ENCODE data around the gene SND1.

SND1 gene

DNA sequence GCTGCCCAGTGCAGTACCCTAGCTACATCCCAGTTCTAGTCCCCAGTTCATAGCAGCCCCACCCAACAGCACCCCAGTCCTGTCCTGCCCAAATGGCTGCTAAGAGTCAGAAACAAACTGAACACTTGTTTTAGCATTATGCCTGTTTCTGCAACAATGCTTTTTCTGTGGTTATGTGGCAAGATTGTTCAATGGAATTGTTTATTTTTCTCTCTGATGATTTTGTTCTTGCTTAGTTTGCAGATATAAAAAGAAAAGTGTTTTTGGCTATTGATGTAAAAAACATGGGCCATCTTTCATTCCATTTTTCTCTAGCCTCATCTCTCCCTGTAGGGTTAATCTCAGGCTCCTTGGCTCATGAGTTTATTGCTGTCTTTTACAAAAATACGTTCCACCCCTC is 336.8 kb downstream of the SND1 start:
- ATAC-seq = no peak
- TF ChIP-seq ARNTL (CRISPR knock-in tag; IDR thresholded peaks at IDR 0.05; ENCODE audit: borderline replicate concordance, low read depth) (no peak), ZNF565 (CRISPR knock-in tag; conservative IDR thresholded peaks at IDR 0.05; ENCODE audit: low read depth) (no peak), CSDC2 (CRISPR knock-in tag; IDR thresholded peaks at IDR 0.05) (no peak), PPARA (CRISPR knock-in tag; IDR thresholded peaks at IDR 0.05; ENCODE audit: borderline replicate concordance) (no peak), ZNF8 (CRISPR knock-in tag; IDR thresholded peaks at IDR 0.05) (no peak), RARB (CRISPR knock-in tag; IDR thresholded peaks at IDR 0.05) (no peak), OSR1 (CRISPR knock-in tag; IDR thresholded peaks at IDR 0.05) (no peak), ESRRG (CRISPR knock-in tag; IDR thresholded peaks at IDR 0.05) (no peak), BACH2 (CRISPR knock-in tag; IDR thresholded peaks at IDR 0.05; ENCODE audit: borderline replicate concordance) (no peak), TCF4 (CRISPR knock-in tag; IDR thresholded peaks at IDR 0.05; ENCODE audit: borderline replicate concordance) (no peak), ISL1 (CRISPR knock-in tag; IDR thresholded peaks at IDR 0.05) (no peak)
- TF ChIP-seq, protein P1, sequence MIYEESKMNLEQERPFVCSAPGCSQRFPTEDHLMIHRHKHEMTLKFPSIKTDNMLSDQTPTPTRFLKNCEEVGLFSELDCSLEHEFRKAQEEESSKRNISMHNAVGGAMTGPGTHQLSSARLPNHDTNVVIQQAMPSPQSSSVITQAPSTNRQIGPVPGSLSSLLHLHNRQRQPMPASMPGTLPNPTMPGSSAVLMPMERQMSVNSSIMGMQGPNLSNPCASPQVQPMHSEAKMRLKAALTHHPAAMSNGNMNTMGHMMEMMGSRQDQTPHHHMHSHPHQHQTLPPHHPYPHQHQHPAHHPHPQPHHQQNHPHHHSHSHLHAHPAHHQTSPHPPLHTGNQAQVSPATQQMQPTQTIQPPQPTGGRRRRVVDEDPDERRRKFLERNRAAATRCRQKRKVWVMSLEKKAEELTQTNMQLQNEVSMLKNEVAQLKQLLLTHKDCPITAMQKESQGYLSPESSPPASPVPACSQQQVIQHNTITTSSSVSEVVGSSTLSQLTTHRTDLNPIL (CRISPR knock-in tag; IDR thresholded peaks at IDR 0.05; ENCODE audit: low read depth) = no peak
- TF ChIP-seq, protein P2, sequence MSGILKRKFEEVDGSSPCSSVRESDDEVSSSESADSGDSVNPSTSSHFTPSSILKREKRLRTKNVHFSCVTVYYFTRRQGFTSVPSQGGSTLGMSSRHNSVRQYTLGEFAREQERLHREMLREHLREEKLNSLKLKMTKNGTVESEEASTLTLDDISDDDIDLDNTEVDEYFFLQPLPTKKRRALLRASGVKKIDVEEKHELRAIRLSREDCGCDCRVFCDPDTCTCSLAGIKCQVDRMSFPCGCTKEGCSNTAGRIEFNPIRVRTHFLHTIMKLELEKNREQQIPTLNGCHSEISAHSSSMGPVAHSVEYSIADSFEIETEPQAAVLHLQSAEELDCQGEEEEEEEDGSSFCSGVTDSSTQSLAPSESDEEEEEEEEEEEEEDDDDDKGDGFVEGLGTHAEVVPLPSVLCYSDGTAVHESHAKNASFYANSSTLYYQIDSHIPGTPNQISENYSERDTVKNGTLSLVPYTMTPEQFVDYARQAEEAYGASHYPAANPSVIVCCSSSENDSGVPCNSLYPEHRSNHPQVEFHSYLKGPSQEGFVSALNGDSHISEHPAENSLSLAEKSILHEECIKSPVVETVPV (CRISPR knock-in tag; IDR thresholded peaks at IDR 0.05) = no peak

DNA sequence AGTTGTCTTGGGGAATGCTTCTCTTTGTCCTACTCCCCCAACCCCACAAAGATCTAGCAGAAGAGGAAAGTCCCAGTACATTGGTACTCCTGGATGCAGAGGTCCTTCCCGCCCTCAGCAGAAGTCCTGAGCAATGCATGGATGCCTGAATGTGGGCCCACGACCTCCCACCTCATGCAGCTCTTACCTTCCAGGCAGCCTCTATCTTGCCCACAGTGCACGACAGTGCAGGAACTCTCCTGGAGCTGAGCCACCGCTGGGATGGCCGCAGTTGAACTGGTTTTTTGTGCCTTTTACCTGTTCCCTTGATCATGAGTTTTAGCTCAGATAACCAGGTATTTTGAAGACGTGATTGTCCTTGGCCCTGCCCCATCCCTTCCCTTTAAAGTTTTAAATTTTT is 341.3 kb downstream of the SND1 start:
- ATAC-seq = no peak
- TF ChIP-seq ZNF70 (CRISPR knock-in tag; IDR thresholded peaks at IDR 0.05) = no peak
- TF ChIP-seq, protein P3, sequence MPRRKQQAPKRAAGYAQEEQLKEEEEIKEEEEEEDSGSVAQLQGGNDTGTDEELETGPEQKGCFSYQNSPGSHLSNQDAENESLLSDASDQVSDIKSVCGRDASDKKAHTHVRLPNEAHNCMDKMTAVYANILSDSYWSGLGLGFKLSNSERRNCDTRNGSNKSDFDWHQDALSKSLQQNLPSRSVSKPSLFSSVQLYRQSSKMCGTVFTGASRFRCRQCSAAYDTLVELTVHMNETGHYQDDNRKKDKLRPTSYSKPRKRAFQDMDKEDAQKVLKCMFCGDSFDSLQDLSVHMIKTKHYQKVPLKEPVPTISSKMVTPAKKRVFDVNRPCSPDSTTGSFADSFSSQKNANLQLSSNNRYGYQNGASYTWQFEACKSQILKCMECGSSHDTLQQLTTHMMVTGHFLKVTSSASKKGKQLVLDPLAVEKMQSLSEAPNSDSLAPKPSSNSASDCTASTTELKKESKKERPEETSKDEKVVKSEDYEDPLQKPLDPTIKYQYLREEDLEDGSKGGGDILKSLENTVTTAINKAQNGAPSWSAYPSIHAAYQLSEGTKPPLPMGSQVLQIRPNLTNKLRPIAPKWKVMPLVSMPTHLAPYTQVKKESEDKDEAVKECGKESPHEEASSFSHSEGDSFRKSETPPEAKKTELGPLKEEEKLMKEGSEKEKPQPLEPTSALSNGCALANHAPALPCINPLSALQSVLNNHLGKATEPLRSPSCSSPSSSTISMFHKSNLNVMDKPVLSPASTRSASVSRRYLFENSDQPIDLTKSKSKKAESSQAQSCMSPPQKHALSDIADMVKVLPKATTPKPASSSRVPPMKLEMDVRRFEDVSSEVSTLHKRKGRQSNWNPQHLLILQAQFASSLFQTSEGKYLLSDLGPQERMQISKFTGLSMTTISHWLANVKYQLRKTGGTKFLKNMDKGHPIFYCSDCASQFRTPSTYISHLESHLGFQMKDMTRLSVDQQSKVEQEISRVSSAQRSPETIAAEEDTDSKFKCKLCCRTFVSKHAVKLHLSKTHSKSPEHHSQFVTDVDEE (CRISPR knock-in tag; IDR thresholded peaks at IDR 0.05) = no peak
- TF ChIP-seq, protein P4, sequence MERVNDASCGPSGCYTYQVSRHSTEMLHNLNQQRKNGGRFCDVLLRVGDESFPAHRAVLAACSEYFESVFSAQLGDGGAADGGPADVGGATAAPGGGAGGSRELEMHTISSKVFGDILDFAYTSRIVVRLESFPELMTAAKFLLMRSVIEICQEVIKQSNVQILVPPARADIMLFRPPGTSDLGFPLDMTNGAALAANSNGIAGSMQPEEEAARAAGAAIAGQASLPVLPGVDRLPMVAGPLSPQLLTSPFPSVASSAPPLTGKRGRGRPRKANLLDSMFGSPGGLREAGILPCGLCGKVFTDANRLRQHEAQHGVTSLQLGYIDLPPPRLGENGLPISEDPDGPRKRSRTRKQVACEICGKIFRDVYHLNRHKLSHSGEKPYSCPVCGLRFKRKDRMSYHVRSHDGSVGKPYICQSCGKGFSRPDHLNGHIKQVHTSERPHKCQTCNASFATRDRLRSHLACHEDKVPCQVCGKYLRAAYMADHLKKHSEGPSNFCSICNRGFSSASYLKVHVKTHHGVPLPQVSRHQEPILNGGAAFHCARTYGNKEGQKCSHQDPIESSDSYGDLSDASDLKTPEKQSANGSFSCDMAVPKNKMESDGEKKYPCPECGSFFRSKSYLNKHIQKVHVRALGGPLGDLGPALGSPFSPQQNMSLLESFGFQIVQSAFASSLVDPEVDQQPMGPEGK (CRISPR knock-in tag; IDR thresholded peaks at IDR 0.05; ENCODE audit: borderline replicate concordance) = no peak
- TF ChIP-seq PPARA (CRISPR knock-in tag; IDR thresholded peaks at IDR 0.05; ENCODE audit: borderline replicate concordance) = no peak
- TF ChIP-seq CSDC2 (CRISPR knock-in tag; IDR thresholded peaks at IDR 0.05) = no peak

DNA sequence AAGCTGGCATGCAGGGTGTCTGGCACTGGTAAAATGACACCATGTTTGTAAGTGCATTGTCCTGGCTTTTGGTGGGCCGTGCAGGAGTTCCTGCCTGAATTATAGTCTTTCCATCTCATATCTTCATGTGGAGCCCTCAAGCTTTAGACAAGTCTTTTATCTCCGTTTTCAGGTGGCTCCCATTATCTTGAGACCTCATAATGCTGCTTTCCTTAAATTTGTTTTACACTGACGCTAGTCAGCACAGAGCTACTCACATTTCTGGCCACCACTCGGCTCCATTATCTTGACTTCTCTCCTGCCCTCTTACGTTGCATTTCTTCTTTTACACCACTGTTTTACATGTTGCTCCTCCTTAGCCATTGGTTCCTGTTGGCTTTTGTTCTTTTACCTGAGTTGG is 342.0 kb downstream of the SND1 start:
- ATAC-seq = no peak
- TF ChIP-seq, protein P4 (CRISPR knock-in tag; IDR thresholded peaks at IDR 0.05; ENCODE audit: borderline replicate concordance) = no peak
- TF ChIP-seq, protein P5, sequence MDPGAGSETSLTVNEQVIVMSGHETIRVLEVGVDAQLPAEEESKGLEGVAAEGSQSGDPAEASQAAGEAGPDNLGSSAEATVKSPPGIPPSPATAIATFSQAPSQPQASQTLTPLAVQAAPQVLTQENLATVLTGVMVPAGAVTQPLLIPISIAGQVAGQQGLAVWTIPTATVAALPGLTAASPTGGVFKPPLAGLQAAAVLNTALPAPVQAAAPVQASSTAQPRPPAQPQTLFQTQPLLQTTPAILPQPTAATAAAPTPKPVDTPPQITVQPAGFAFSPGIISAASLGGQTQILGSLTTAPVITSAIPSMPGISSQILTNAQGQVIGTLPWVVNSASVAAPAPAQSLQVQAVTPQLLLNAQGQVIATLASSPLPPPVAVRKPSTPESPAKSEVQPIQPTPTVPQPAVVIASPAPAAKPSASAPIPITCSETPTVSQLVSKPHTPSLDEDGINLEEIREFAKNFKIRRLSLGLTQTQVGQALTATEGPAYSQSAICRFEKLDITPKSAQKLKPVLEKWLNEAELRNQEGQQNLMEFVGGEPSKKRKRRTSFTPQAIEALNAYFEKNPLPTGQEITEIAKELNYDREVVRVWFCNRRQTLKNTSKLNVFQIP (CRISPR knock-in tag; IDR thresholded peaks at IDR 0.05; ENCODE audit: borderline replicate concordance, low read depth) = no peak
- no peak for TF ChIP-seq ESRRG (CRISPR knock-in tag; IDR thresholded peaks at IDR 0.05)
- TF ChIP-seq ZFP30 (CRISPR knock-in tag; IDR thresholded peaks at IDR 0.05) = no peak
- TF ChIP-seq, protein P1 (CRISPR knock-in tag; IDR thresholded peaks at IDR 0.05; ENCODE audit: low read depth) = no peak
- no peak for TF ChIP-seq ZNF70 (CRISPR knock-in tag; IDR thresholded peaks at IDR 0.05)
- TF ChIP-seq OSR1 (CRISPR knock-in tag; IDR thresholded peaks at IDR 0.05) = no peak
- no peak for TF ChIP-seq CSDC2 (CRISPR knock-in tag; IDR thresholded peaks at IDR 0.05)
- TF ChIP-seq, protein P2 (CRISPR knock-in tag; IDR thresholded peaks at IDR 0.05) = no peak
- no peak for TF ChIP-seq RARB (CRISPR knock-in tag; IDR thresholded peaks at IDR 0.05)
- no peak for TF ChIP-seq ZNF565 (CRISPR knock-in tag; conservative IDR thresholded peaks at IDR 0.05; ENCODE audit: low read depth)
- no peak for TF ChIP-seq TCF4 (CRISPR knock-in tag; IDR thresholded peaks at IDR 0.05; ENCODE audit: borderline replicate concordance)
- TF ChIP-seq BACH2 (CRISPR knock-in tag; IDR thresholded peaks at IDR 0.05; ENCODE audit: borderline replicate concordance) = no peak
